ENCODE results near the gene OR10P1. TPM values are rescaled to one million over a fixed set of nuclear protein-coding genes. Genes with fewer than 3 reads are reported as not detected.

Gene OR10P1
- total and polyA plus RNA-seq, 4 donors = not detected

DNA sequence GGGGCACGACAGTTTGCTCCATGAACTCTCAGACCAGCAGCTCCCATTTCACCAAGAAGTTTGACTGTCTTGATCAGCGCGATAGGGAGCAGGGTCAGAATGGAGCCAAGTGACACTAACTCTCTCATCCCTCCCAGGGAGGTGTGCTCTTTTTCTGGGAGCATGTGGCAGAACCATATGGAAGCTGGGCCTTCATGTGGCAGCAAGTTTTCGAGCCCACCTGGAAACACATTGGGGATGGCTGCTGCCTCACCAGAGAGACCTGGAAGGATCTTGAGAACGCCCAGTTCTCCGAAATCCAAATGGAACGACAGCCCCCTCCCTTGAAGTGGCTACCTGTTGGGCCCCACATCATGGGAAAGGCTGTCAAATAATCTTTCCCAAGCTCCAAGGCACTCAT, 47.0 kb downstream of the OR10P1 start:
- 92 to 93% methylated on average over 7 of the region's 7 CpGs for WGBS, 2 donors
- DNase-seq = no peak
- no peaks in the 10 kb centered on the region for H3K9me3 ChIP-seq (ENCODE audit: control insufficient read depth in 4 of 4, insufficient read depth in 3 of 4, low read length in 3 of 4)
- H3K27ac ChIP-seq (ENCODE audit: low read depth in 1 of 2, low read length in 1 of 2) = no peak overlapping the region
- TF ChIP-seq, protein P1, sequence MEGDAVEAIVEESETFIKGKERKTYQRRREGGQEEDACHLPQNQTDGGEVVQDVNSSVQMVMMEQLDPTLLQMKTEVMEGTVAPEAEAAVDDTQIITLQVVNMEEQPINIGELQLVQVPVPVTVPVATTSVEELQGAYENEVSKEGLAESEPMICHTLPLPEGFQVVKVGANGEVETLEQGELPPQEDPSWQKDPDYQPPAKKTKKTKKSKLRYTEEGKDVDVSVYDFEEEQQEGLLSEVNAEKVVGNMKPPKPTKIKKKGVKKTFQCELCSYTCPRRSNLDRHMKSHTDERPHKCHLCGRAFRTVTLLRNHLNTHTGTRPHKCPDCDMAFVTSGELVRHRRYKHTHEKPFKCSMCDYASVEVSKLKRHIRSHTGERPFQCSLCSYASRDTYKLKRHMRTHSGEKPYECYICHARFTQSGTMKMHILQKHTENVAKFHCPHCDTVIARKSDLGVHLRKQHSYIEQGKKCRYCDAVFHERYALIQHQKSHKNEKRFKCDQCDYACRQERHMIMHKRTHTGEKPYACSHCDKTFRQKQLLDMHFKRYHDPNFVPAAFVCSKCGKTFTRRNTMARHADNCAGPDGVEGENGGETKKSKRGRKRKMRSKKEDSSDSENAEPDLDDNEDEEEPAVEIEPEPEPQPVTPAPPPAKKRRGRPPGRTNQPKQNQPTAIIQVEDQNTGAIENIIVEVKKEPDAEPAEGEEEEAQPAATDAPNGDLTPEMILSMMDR (IDR thresholded peaks at IDR 0.05; ENCODE audit: control extremely low read depth, extremely low read depth) = no peak
- ATAC-seq (ENCODE audit: insufficient read depth, low FRiP score) = no peak
- peaks cover 0 to 2% (median 0%) of the 10 kb centered on the region in 4 donors for H3K36me3 ChIP-seq (ENCODE audit: control insufficient read depth in 4 of 4, insufficient read depth in 4 of 4, low read length in 4 of 4)
- H3K9ac ChIP-seq (ENCODE audit: insufficient read depth in 1 of 2, low read length in 2 of 2) = no peak overlapping the region
- H3K4me3 ChIP-seq = no peak overlapping the region
- H3K4me1 ChIP-seq (ENCODE audit: control insufficient read depth in 5 of 5, insufficient read depth in 5 of 5, low read length in 5 of 5) = peaks cover 0 to 5% (median 0%) of the 10 kb centered on the region in 5 donors
- H3K27me3 ChIP-seq (ENCODE audit: control insufficient read depth in 3 of 3, insufficient read depth in 3 of 3, low read length in 2 of 3) = peaks cover 0 to 4% (median 0%) of the 10 kb centered on the region in 3 donors

DNA sequence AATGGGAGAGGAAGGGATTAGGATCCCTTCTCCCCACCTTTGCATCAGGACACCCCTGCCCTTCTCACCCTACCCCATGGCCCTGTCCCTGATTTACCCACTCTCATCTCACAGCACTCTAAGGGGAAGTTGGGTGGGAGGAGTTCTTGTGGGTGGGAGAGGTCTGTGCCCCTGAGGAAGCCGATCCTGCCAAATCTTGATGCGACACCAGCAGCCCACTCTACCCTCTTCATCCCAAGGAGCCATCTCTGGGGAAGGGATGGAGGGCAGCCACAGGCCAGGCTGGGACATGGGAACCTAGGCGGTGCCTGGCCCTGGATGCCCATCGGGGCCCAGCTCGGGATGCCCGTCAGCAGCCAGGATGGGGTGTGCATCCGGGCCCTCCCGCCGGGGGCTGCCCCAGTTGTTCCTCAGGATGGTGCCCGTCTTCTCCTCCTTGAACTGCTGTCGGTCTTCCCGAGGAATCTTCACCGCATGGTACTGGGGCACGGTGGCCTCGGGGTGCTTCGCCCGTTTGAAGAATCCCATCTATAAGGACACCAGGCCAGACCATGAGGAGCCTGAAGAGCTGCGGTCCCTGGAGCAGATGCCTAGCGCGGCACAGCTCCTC, 48.2 kb downstream of the OR10P1 start:
- Histone ChIP-seq H3K9me3 (ENCODE audit: control insufficient read depth in 4 of 4, insufficient read depth in 3 of 4, low read length in 3 of 4) (no peaks in the 10 kb centered on the region), H3K4me1 (ENCODE audit: control insufficient read depth in 5 of 5, insufficient read depth in 5 of 5, low read length in 5 of 5) (peaks cover 0 to 5% (median 0%) of the 10 kb centered on the region in 5 donors), H3K27me3 (ENCODE audit: control insufficient read depth in 3 of 3, insufficient read depth in 3 of 3, low read length in 2 of 3) (peaks cover 0 to 4% (median 0%) of the 10 kb centered on the region in 3 donors), H3K27ac (ENCODE audit: low read depth in 1 of 2, low read length in 1 of 2) (no peak overlapping the region), H3K4me3 (no peak overlapping the region), H3K9ac (ENCODE audit: insufficient read depth in 1 of 2, low read length in 2 of 2) (no peak overlapping the region), H3K36me3 (ENCODE audit: control insufficient read depth in 4 of 4, insufficient read depth in 4 of 4, low read length in 4 of 4) (peaks cover 0 to 5% (median 0%) of the 10 kb centered on the region in 4 donors)
- DNase-seq = no peak
- 94 to 95% methylated on average over 20 of the region's 20 CpGs for WGBS, 2 donors
- TF ChIP-seq, protein P1 (IDR thresholded peaks at IDR 0.05; ENCODE audit: control extremely low read depth, extremely low read depth) = no peak
- ATAC-seq (ENCODE audit: insufficient read depth, low FRiP score) = no peak

DNA sequence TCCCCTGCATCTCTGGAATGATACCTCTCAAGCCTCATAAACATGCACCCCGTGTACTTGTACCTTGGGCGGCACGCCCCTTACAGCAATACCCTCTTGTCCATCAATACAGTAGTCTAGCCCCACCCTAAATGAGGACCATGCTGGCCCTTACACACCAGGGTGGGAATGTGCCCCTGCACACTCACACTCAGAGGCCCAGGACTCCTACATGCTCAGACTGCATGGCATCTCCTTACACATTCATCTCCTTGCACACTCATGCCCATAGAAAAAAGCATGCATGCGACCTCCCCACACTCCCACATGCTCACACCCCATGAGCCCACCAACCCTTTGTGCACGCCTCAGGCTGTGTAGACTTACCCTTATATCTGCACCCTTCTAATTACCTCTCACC, 49.0 kb downstream of the OR10P1 start:
- WGBS, 2 donors = 90 to 94% methylated on average over 5 of the region's 5 CpGs
- ATAC-seq (ENCODE audit: insufficient read depth, low FRiP score) (no peak), DNase-seq (no peak)
- Histone ChIP-seq H3K9ac (ENCODE audit: insufficient read depth in 1 of 2, low read length in 2 of 2) (no peak overlapping the region), H3K27ac (ENCODE audit: low read depth in 1 of 2, low read length in 1 of 2) (no peak overlapping the region), H3K9me3 (ENCODE audit: control insufficient read depth in 4 of 4, insufficient read depth in 3 of 4, low read length in 3 of 4) (no peaks in the 10 kb centered on the region), H3K27me3 (ENCODE audit: control insufficient read depth in 3 of 3, insufficient read depth in 3 of 3, low read length in 2 of 3) (no peaks in the 10 kb centered on the region), H3K4me1 (ENCODE audit: control insufficient read depth in 5 of 5, insufficient read depth in 5 of 5, low read length in 5 of 5) (peaks cover 0 to 5% (median 0%) of the 10 kb centered on the region in 5 donors), H3K4me3 (no peak overlapping the region), H3K36me3 (ENCODE audit: control insufficient read depth in 4 of 4, insufficient read depth in 4 of 4, low read length in 4 of 4) (peaks cover 0 to 5% (median 0%) of the 10 kb centered on the region in 4 donors)
- TF ChIP-seq, protein P1 (IDR thresholded peaks at IDR 0.05; ENCODE audit: control extremely low read depth, extremely low read depth) = no peak

All from lung (tissue), 12 donors.